CD14-positive monocyte (primary cell): ENCODE data around the gene NIPAL4. TPM values are rescaled to one million over a fixed set of nuclear protein-coding genes. Genes with fewer than 3 reads are reported as not detected.

ENCODE experiments used
- DNase-seq, 3 donors: peaks; one replicate each; pipeline ENCODE4 v3.0.0-alpha.2; 2011 to 2022
- H2AFZ ChIP-seq: 2 replicates; pipeline ENCODE4 v1.6.0; 2012; ENCODE audit warnings: mild to moderate bottlenecking, low read depth, low read length, inconsistent platforms; ENCODE audit not compliant: insufficient read depth, poor library complexity, severe bottlenecking
- H3K27ac ChIP-seq, 2 donors: 1 replicate in 1 of 2; 2 replicates in 1 of 2; pipeline ENCODE4 v1.5.1; 2012 to 2013; ENCODE audit warnings: low read length in 2 of 2, control low read depth in 1 of 2, inconsistent platforms in 1 of 2, low read depth in 1 of 2, mild to moderate bottlenecking in 1 of 2
- H3K27me3 ChIP-seq, 2 donors: one replicate each; pipeline versions ENCODE4 v1.6.0 to v1.6.1; 2011 to 2013; ENCODE audit warnings: low read length in 2 of 2; ENCODE audit not compliant: control insufficient read depth in 2 of 2, insufficient read depth in 2 of 2
- H3K36me3 ChIP-seq, 2 donors: replicated peaks in 1 of 2; 1 replicate in 1 of 2; 2 replicates in 1 of 2; pipeline versions ENCODE4 v1.5.1 to v1.6.1; 2012 to 2013; ENCODE audit warnings: low read length in 2 of 2, control low read depth in 1 of 2, inconsistent platforms in 1 of 2, mild to moderate bottlenecking in 1 of 2; ENCODE audit not compliant: insufficient read depth in 2 of 2, control insufficient read depth in 1 of 2
- H3K4me1 ChIP-seq, 2 donors: 1 replicate in 1 of 2; 2 replicates in 1 of 2; pipeline versions ENCODE4 v1.5.1 to v1.6.1; 2012 to 2013; ENCODE audit warnings: low read length in 2 of 2, control low read depth in 1 of 2, inconsistent platforms in 1 of 2, mild to moderate bottlenecking in 1 of 2, moderate library complexity in 1 of 2; ENCODE audit not compliant: insufficient read depth in 2 of 2, control insufficient read depth in 1 of 2
- H3K4me2 ChIP-seq: replicated peaks from 2 replicates; pipeline ENCODE3; 2012; ENCODE audit warnings: low read length, moderate library complexity, mild to moderate bottlenecking; ENCODE audit not compliant: poor library complexity, severe bottlenecking; ENCODE audit errors: extremely low read depth
- H3K4me3 ChIP-seq, 3 experiments: fragments of 200-600 bp in 1 of 3; sonication (generic) in 1 of 3; replicated peaks in 1 of 3; 1 replicate in 2 of 3; 2 replicates in 1 of 3; pipeline ENCODE4 v1.5.1; 2011 to 2013; ENCODE audit warnings: low read length in 3 of 3, mild to moderate bottlenecking in 3 of 3, control low read depth in 2 of 3, low read depth in 2 of 3, inconsistent platforms in 1 of 3, moderate library complexity in 1 of 3
- H3K79me2 ChIP-seq: 2 replicates; pipeline ENCODE4 v1.6.0; 2012; ENCODE audit warnings: mild to moderate bottlenecking, control low read depth, inconsistent platforms, low read length, moderate library complexity; ENCODE audit not compliant: insufficient read depth
- H3K9ac ChIP-seq: 2 replicates; pipeline ENCODE4 v1.6.0; 2017; ENCODE audit warnings: low read length, mild to moderate bottlenecking; ENCODE audit not compliant: insufficient read depth, poor library complexity, severe bottlenecking
- H3K9me3 ChIP-seq, 2 donors: replicated peaks in 1 of 2; 1 replicate in 1 of 2; 2 replicates in 1 of 2; pipeline versions ENCODE4 v1.5.1 to v1.6.1; 2012 to 2013; ENCODE audit warnings: low read length in 2 of 2, control low read depth in 1 of 2; ENCODE audit not compliant: control insufficient read depth in 1 of 2, insufficient read depth in 1 of 2
- H4K20me1 ChIP-seq: 2 replicates; pipeline ENCODE4 v1.6.0; 2012; ENCODE audit warnings: mild to moderate bottlenecking, low read length, control low read depth, moderate library complexity; ENCODE audit not compliant: insufficient read depth
- H3K27ac Mint-ChIP-seq, 7 donors: one replicate each; pipeline ENCODE4 v1.8.0; 2020; ENCODE audit warnings: mild to moderate bottlenecking in 7 of 7, mixed read lengths in 7 of 7, moderate library complexity in 6 of 7, inconsistent platforms in 2 of 7
- H3K27me3 Mint-ChIP-seq, 3 donors: one replicate each; pipeline ENCODE4 v1.8.0; 2021 to 2022; ENCODE audit warnings: low read depth in 3 of 3, mild to moderate bottlenecking in 3 of 3, mixed read lengths in 3 of 3, moderate library complexity in 3 of 3, inconsistent platforms in 1 of 3
- H3K36me3 Mint-ChIP-seq, 2 donors: one replicate each; pipeline ENCODE4 v1.8.0; 2020; ENCODE audit warnings: mixed read lengths in 2 of 2, inconsistent platforms in 1 of 2, mild to moderate bottlenecking in 1 of 2
- H3K4me1 Mint-ChIP-seq: one replicate; pipeline ENCODE4 v1.8.0; 2020; ENCODE audit warnings: mild to moderate bottlenecking, mixed read lengths
- H3K4me3 Mint-ChIP-seq, 2 donors: one replicate each; pipeline ENCODE4 v1.8.0; 2020; ENCODE audit warnings: mild to moderate bottlenecking in 2 of 2, mixed read lengths in 2 of 2, moderate library complexity in 1 of 2
- H3K9me3 Mint-ChIP-seq, 7 donors: one replicate each; pipeline ENCODE4 v1.8.0; 2020 to 2022; ENCODE audit warnings: mixed read lengths in 7 of 7, mild to moderate bottlenecking in 6 of 7, moderate library complexity in 6 of 7, inconsistent platforms in 2 of 7
- CTCF ChIP-seq: fragments of 200-600 bp; IDR thresholded peaks from one replicate; pipeline ENCODE4 v1.8.0; 2022; ENCODE audit warnings: antibody characterized with exemption, mild to moderate bottlenecking
- WGBS: methylation state at CpG from one replicate; pipeline ENCODE4 v1.1.5; 2013; ENCODE audit warnings: missing lambda C conversion rate; ENCODE audit not compliant: insufficient coverage; 5-methylcytosine and 5-hydroxymethylcytosine counted together
- intact Hi-C, 2 donors: fragments of 100-400 bp; cut with micrococcal nuclease; formaldehyde crosslinking; loops; one replicate each; pipeline versions ENCODE4 v1.15.0 to v1.15.1; 2023
- polyA plus RNA-seq, 3 donors: library from polyadenylated mRNA; depleted of rRNA in 1 of 3; unstranded in 2 of 3; stranded (reverse) in 1 of 3; fragments of 300-500 nt in 2 of 3; fragments of >200 nt in 1 of 3; fragmentation: Illumina TruSeq in 2 of 3; gene quantifications; 1 replicate in 2 of 3; 2 replicates in 1 of 3; pipeline ENCODE4 v1.2.3, GENCODE V29; 2012 to 2021

The NIPAL4 gene
- polyA plus RNA-seq, 3 donors: 0.04 to 2.3 TPM; not detected in 1

DNA sequence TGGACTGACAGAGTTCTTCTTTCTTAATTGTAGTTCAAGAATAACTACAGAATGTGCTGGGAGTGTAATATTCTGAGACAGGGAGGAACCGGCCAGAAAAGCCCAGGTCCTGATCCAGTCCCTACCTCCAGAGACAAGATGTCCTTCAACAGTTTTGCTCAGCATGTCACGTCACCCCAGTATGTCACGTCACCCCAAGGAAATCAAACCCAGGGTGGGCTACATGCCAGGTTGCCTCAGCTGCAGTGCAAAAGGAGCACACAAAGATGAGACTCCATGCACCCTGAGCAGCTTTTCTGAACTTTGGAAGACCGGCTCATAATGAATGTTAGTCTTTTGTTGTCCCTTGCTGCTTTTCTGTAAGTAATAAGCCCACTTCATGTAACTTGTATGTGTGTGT, 25.9 kb upstream of the NIPAL4 start:
- no peak overlapping the region for H3K9ac ChIP-seq
- Mint-ChIP-seq H3K4me1 (peaks cover 5% of the 10 kb centered on the region), H3K9me3 (peaks cover 0 to 10% (median 4%) of the 10 kb centered on the region in 7 donors), H3K27me3 (peaks cover 0 to 5% (median 2%) of the 10 kb centered on the region in 3 donors), H3K4me3 (no peak overlapping the region), H3K27ac (no peak overlapping the region), H3K36me3 (no peaks in the 10 kb centered on the region)
- no peaks in the 10 kb centered on the region for H3K27me3 ChIP-seq
- no peaks in the 10 kb centered on the region for H4K20me1 ChIP-seq
- no peak for TF ChIP-seq CTCF
- no peaks in the 10 kb centered on the region for H3K36me3 ChIP-seq
- no peaks in the 10 kb centered on the region for H3K4me1 ChIP-seq
- DNase-seq: no peak
- no peak overlapping the region for H3K4me2 ChIP-seq
- intact Hi-C loops: loop anchor here (5.0 kb wide), 3 partner anchors 38 to 308 kb away; partner anchors contain the start of gene LSM11 (in 1 of the 2)
- no peaks in the 10 kb centered on the region for H3K79me2 ChIP-seq
- no peak overlapping the region for H3K27ac ChIP-seq
- 100% methylated on average over 3 of the region's 4 CpGs for WGBS
- no peaks in the 10 kb centered on the region for H3K9me3 ChIP-seq
- H3K4me3 ChIP-seq: no peak overlapping the region
- H2AFZ ChIP-seq: no peak overlapping the region

DNA sequence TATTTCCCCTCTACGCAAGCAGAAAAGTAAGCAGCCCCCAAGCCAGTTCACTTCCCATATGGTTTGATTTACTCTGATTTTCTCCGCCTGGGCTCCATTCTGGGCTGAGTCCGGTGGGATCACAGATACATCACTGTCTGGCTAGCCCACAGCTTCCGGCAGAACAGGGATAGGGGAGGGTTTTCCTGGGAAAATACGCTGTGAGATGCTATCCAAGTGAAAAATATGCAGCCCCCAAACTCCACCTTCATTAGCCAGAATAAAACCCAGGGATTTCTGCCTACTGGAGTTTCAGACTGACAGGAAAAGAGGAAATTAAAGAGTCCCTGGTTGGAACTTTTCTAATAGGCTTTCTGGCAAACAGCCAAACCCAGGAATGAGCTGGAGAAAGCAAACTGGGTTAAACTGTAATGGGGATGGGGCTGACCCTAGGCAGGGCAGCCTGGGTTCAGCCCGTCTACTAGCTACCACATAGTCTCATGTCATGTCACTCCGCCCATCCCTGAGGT, 16.9 kb upstream of the NIPAL4 start:
- Mint-ChIP-seq H3K4me3 (no peak overlapping the region), H3K4me1 (peaks cover 3% of the 10 kb centered on the region), H3K36me3 (no peaks in the 10 kb centered on the region), H3K27me3 (peaks cover 2 to 9% (median 9%) of the 10 kb centered on the region in 3 donors), H3K9me3 (peaks cover 0 to 2% (median 0%) of the 10 kb centered on the region in 7 donors), H3K27ac (no peak overlapping the region)
- H3K79me2 ChIP-seq: no peaks in the 10 kb centered on the region
- H3K4me2 ChIP-seq: no peak overlapping the region
- DNase-seq: no peak
- no peaks in the 10 kb centered on the region for H3K4me1 ChIP-seq
- no peaks in the 10 kb centered on the region for H3K36me3 ChIP-seq
- intact Hi-C loops: loop anchor here in 1 of 2 donors (10.0 kb wide), 1 partner anchor 272 kb away; no protein-coding TSS in a partner anchor
- H2AFZ ChIP-seq: no peak overlapping the region
- no peaks in the 10 kb centered on the region for H3K9me3 ChIP-seq
- no peak overlapping the region for H3K27ac ChIP-seq
- H3K27me3 ChIP-seq: no peaks in the 10 kb centered on the region
- no peak overlapping the region for H3K9ac ChIP-seq
- WGBS: 100% methylated on average over 2 of the region's 7 CpGs
- no peak overlapping the region for H3K4me3 ChIP-seq
- no peaks in the 10 kb centered on the region for H4K20me1 ChIP-seq
- no peak for TF ChIP-seq CTCF
